Sigmoid colon (tissue), 4 donors: ENCODE data around the gene COL23A1.

Source experiments
- EP300 ChIP-seq, 4 donors: sonication (generic); formaldehyde crosslinking; IDR thresholded peaks; one replicate each; pipeline ENCODE4 v1.6.1; 2017; ENCODE audit warnings: antibody characterized with exemption in 4 of 4
- POLR2A ChIP-seq, 2 donors: fragments of 450-650 bp; IDR thresholded peaks; one replicate each; pipeline ENCODE4 v1.6.1; 2016; ENCODE audit warnings: antibody characterized with exemption in 2 of 2, mild to moderate bottlenecking in 2 of 2, moderate library complexity in 2 of 2

DNA sequence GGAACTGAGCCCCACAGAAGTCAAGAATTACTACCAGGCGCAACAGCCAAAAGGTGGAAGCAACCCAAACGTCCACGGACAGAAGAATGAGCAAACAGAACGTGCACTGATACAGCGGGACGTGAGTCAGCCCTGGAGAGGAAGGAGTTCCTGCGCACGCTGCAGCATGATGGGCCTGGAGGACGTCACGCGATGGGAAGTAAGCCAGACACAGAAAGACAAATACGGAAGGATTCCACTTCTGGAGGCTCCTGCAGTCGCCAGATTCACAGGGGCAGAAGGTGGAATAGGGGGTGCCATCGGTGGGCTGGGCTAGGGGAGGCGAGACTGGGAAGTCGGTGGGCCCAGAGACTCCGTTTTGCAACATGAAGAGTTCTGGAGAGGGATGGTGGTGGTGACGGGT is 277.3 kb downstream of the COL23A1 start:
- TF ChIP-seq POLR2A (IDR thresholded peaks at IDR 0.05) = no peak
- TF ChIP-seq EP300 (IDR thresholded peaks at IDR 0.05) = no peak
